PC-9 (cell line): ENCODE results near the gene SLC13A1. TPM values are rescaled to one million over a fixed set of nuclear protein-coding genes. Genes with fewer than 3 reads are reported as not detected.
A peak's percentile ranks its signal among the peaks of the same experiment; 100 is the strongest.

Source experiments
- BruUV-seq: library from RNA; stranded (reverse); fragments of 400-500 nt; replicated peaks from 2 replicates; lab custom pipeline; 2021; lab: Mats Ljungman, UMichigan
- CTCF ChIA-PET: fragments of 300-600 bp; sonication (Branson Sonifier 250); formaldehyde crosslinking; loops from one replicate; lab custom pipeline; 2022; ENCODE audit warnings: antibody characterized with exemption; lab: Charles Lee
- POLR2A ChIA-PET: fragments of 300-600 bp; sonication (Branson Sonifier 250); formaldehyde crosslinking; loops from one replicate; lab custom pipeline; 2022; ENCODE audit warnings: antibody characterized with exemption; ENCODE audit not compliant: unreplicated experiment; lab: Charles Lee
- DNase-seq, 2 experiments: peaks; one replicate each; pipeline versions ENCODE4 v3.0.0 to v3.0.0-alpha.2; 2015 to 2022; ENCODE audit warnings: mixed read lengths in 1 of 2
- H2AFZ ChIP-seq: fragments of 200-600 bp; sonication (generic); 2 replicates; pipeline ENCODE4 v1.8.1; 2017; ENCODE audit warnings: antibody characterized with exemption
- H3F3A ChIP-seq: fragments of 200-600 bp; sonication (generic); 2 replicates; pipeline ENCODE4 v1.8.1; 2017; ENCODE audit warnings: antibody characterized with exemption, mild to moderate bottlenecking, low read depth; ENCODE audit not compliant: insufficient read depth
- H3K27ac ChIP-seq: fragments of 200-600 bp; sonication (generic); 2 replicates; pipeline ENCODE4 v1.6.1; 2016; ENCODE audit warnings: mixed run types
- H3K27me3 ChIP-seq: fragments of 200-600 bp; sonication (generic); 2 replicates; pipeline ENCODE4 v1.6.1; 2016; ENCODE audit warnings: low read depth, mixed run types; ENCODE audit not compliant: insufficient read depth
- H3K36me3 ChIP-seq: fragments of 200-600 bp; sonication (generic); 2 replicates; pipeline ENCODE4 v1.6.1; 2016; ENCODE audit warnings: low read depth, mixed run types
- H3K4me1 ChIP-seq: fragments of 200-600 bp; sonication (generic); replicated peaks from 2 replicates; pipeline ENCODE4 v1.6.1; 2016; ENCODE audit warnings: mixed run types; ENCODE audit not compliant: insufficient read depth
- H3K4me2 ChIP-seq: fragments of 200-600 bp; sonication (generic); 2 replicates; pipeline ENCODE4 v1.6.1; 2017; ENCODE audit warnings: mixed run types
- H3K4me3 ChIP-seq: fragments of 200-600 bp; sonication (generic); 2 replicates; pipeline ENCODE4 v1.6.1; 2016; ENCODE audit warnings: mixed run types
- H3K79me2 ChIP-seq: fragments of 200-600 bp; sonication (generic); 2 replicates; pipeline ENCODE4 v1.6.1; 2017; ENCODE audit warnings: low read depth, mixed run types
- H3K9me2 ChIP-seq: fragments of 200-600 bp; sonication (generic); 2 replicates; pipeline ENCODE4 v1.8.1; 2017; ENCODE audit warnings: mild to moderate bottlenecking; ENCODE audit not compliant: insufficient read depth
- H3K9me3 ChIP-seq: fragments of 200-600 bp; sonication (generic); 2 replicates; pipeline ENCODE4 v1.8.1; 2016; ENCODE audit warnings: low read depth; ENCODE audit not compliant: insufficient read depth
- H4K20me1 ChIP-seq: fragments of 200-600 bp; sonication (generic); 2 replicates; pipeline ENCODE4 v1.8.1; 2017; ENCODE audit not compliant: insufficient read depth
- EZH2 ChIP-seq: fragments of 200-600 bp; sonication (generic); IDR thresholded peaks from 2 replicates; pipeline ENCODE4 v1.8.0; 2017; ENCODE audit warnings: antibody characterized with exemption, low read depth
- intact Hi-C: fragments of 100-400 bp; cut with micrococcal nuclease; formaldehyde crosslinking; loops from one replicate; pipeline ENCODE4 v1.10.0; 2022; ENCODE audit not compliant: unreplicated experiment
- total RNA-seq: library from RNA; stranded (reverse); gene quantifications from 2 replicates; pipeline ENCODE4 v1.2.3, GENCODE V29; 2021
- TF ChIP-seq, protein P1 (sequence below): fragments of 200-600 bp; sonication (generic); conservative IDR thresholded peaks from 2 replicates; pipeline ENCODE4 v1.6.1; 2017; ENCODE audit warnings: mixed run types, antibody characterized with exemption, mild to moderate bottlenecking, moderate library complexity

Gene SLC13A1
- total RNA-seq, 1 experiment from 2014 or later: not detected

DNA sequence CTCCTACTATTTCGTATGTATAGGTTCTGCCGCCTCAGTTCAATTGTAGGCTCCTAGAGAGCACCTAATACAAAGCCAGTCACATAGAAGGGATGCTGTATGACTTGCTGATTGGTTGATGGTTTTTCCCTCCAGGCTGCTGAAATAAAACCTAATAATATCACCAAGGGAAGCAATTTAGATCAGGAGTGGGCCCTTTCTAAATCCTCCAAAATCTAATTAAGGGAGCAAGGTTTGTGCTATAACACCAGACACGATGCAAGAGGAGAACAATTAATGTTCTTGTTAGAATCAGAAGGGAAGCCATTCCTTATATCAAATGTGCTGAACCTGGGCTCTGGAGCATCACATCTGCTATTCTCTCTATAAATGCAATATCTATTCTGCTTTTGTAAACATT is 42.0 kb upstream of the SLC13A1 start:
- H2AFZ ChIP-seq: no peak overlapping the region
- H3K4me1 ChIP-seq: peaks cover 4% of the 10 kb centered on the region; the same call in 1 of the 2 replicates
- TF ChIP-seq, protein P1, sequence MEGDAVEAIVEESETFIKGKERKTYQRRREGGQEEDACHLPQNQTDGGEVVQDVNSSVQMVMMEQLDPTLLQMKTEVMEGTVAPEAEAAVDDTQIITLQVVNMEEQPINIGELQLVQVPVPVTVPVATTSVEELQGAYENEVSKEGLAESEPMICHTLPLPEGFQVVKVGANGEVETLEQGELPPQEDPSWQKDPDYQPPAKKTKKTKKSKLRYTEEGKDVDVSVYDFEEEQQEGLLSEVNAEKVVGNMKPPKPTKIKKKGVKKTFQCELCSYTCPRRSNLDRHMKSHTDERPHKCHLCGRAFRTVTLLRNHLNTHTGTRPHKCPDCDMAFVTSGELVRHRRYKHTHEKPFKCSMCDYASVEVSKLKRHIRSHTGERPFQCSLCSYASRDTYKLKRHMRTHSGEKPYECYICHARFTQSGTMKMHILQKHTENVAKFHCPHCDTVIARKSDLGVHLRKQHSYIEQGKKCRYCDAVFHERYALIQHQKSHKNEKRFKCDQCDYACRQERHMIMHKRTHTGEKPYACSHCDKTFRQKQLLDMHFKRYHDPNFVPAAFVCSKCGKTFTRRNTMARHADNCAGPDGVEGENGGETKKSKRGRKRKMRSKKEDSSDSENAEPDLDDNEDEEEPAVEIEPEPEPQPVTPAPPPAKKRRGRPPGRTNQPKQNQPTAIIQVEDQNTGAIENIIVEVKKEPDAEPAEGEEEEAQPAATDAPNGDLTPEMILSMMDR: no peak
- POLR2A ChIA-PET: interaction anchor here (0.7 kb wide), 1 partner anchor 50 kb away, joined by 5 read pairs; no protein-coding TSS in a partner anchor
- no peak for DNase-seq
- CTCF ChIA-PET: no interaction called here
- H3K9me2 ChIP-seq: no peaks in the 10 kb centered on the region
- peak overlapping the region; percentile 41; the same call in 1 of the 2 replicates for H3K4me2 ChIP-seq
- H3F3A ChIP-seq: no peaks in the 10 kb centered on the region
- H3K27ac ChIP-seq: no peak overlapping the region
- H3K9me3 ChIP-seq: no peaks in the 10 kb centered on the region
- H3K27me3 ChIP-seq: no peaks in the 10 kb centered on the region
- no peaks in the 10 kb centered on the region for H3K79me2 ChIP-seq
- no peak overlapping the region for H3K4me3 ChIP-seq
- intact Hi-C loops: loop anchor here (1.0 kb wide), 1 partner anchor 51 kb away; no protein-coding TSS in a partner anchor
- H3K36me3 ChIP-seq: no peaks in the 10 kb centered on the region
- no TSS peak for BruUV-seq
- H4K20me1 ChIP-seq: no peaks in the 10 kb centered on the region

DNA sequence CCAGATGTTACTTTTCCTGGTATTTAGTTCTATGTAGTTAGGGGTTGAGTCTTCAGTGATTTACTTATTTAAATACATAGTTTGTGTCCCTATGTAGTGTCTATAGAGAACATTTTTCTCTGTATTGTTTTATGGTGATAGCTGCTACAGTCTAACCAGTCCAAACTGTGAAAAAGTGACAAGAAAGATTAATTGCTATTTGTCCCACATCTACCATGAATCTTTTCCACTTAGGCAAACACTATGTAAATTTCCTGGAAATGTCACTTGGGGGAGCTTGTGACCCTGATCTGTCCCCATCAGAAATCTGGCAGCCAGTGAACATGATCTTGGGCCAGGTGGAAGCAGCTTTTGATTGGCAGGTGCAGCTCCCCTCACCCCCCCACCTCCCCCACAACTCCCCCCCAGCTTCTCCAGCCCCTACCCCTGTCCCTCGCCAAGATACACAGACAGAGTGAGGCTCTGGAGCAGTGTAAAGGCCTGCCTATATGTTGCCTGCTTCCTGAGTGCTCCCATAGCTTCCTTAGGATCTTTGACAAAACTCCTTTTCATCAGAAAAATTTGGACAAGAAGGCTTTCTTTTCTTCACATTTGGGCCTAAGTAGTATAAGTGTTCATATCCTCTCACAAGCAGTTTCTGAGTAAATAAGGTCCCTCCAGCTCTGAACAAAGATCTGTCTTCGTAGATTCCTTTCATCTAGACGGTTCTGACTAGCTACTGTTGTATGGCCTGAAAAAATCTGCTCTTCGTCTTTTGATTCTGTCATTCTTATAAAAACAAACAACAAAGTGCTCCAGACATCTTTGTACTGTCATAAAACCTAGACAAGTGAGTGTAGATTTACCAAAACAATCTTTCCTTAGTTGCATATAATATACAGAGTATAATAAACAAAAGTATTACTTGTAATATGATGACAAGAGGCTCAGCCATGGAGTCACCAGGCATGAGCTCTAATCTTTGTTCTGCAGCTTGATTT is 31.5 kb upstream of the SLC13A1 start:
- BruUV-seq: no TSS peak
- no peaks in the 10 kb centered on the region for H3K27me3 ChIP-seq
- CTCF ChIA-PET: no interaction called here
- no peaks in the 10 kb centered on the region for H4K20me1 ChIP-seq
- H3K27ac ChIP-seq: no peak overlapping the region
- POLR2A ChIA-PET: no interaction called here
- no peak for TF ChIP-seq EZH2
- TF ChIP-seq, protein P1: no peak
- no peak overlapping the region for H2AFZ ChIP-seq
- H3K79me2 ChIP-seq: no peaks in the 10 kb centered on the region
- H3K4me3 ChIP-seq: no peak overlapping the region
- no peaks in the 10 kb centered on the region for H3K9me2 ChIP-seq
- DNase-seq: no peak
- H3F3A ChIP-seq: no peaks in the 10 kb centered on the region
- H3K4me1 ChIP-seq: no peaks in the 10 kb centered on the region
- no peaks in the 10 kb centered on the region for H3K36me3 ChIP-seq
- intact Hi-C loops: no loop called here
- no peaks in the 10 kb centered on the region for H3K9me3 ChIP-seq
- no peak overlapping the region for H3K4me2 ChIP-seq

DNA sequence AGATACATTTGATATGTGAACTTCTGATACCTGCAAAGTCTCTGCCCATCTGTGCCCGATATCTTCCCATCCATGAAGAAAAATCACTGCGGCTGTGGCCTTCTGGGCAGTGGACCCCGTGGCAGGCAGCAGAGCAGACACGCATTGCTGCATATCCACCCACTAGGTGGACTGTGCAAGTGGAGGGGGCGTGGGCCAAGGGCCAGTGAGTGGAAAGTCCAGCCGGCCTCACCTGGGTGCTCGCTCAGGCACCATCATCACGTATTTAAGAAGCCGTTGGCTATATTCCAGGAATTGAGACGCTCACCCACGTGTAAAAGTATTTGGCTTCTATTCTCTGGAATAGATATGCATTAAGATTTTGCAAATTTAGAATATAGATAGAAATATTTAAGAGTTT is 30.8 kb upstream of the SLC13A1 start:
- no peak overlapping the region for H3K4me2 ChIP-seq
- H3K9me2 ChIP-seq: no peaks in the 10 kb centered on the region
- BruUV-seq: no TSS peak

More for the DNA sequence above, 30.8 kb upstream of the SLC13A1 start:
- ChIA-PET CTCF (no interaction called here), POLR2A (no interaction called here)
- H3K27ac ChIP-seq: no peak overlapping the region
- no peaks in the 10 kb centered on the region for H3K79me2 ChIP-seq
- H4K20me1 ChIP-seq: no peaks in the 10 kb centered on the region
- no peaks in the 10 kb centered on the region for H3K4me1 ChIP-seq
- intact Hi-C loops: no loop called here
- no peaks in the 10 kb centered on the region for H3F3A ChIP-seq
- no peaks in the 10 kb centered on the region for H3K36me3 ChIP-seq
- DNase-seq: no peak
- no peaks in the 10 kb centered on the region for H3K9me3 ChIP-seq
- no peaks in the 10 kb centered on the region for H3K27me3 ChIP-seq
- H3K4me3 ChIP-seq: no peak overlapping the region
- no peak overlapping the region for H2AFZ ChIP-seq
- TF ChIP-seq EZH2: no peak
- TF ChIP-seq, protein P1: no peak
